ENCODE measurements around the gene BBS12. TPM values are rescaled to one million over a fixed set of nuclear protein-coding genes. Genes with fewer than 3 reads are reported as not detected.
A peak's percentile ranks its signal among the peaks of the same experiment; 100 is the strongest.

Gene BBS12
- 12.7 and 19.5 TPM in 2 replicates for total RNA-seq

DNA sequence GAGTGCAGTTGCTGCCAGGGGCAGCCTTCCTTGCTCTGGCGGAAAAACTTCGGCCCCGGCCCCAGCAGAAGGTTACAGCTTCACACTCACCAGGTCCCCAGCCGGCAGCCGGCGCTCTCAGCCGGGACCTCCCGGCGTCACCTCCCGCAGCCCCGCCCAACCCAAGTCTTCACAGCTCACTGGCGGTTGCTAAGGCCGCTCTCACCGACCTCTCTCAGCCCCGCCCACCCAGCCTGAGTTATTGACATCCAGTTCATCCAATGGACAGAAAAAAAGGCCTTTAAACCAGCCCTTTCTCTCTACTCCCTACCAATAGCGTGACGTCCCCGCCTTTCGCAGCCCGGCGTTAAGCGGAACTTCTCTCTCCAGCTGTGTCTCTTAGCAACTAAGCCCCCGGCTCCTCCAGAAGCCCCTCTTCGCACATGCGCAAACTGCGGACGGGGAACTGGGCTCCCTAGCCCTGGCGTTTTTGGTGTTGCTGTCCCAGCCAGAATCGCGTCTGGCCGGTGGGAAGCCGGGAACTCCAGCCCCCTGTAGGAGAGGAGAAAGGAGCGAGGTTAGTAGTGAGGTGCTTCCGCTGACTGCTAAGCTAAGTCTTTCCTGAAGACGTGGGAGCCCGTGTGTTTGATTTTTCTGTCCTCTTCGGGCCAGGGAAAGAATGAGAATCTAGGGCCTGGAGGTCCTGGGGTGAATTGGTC lies at the start of gene BBS12:
Gene BBS12, plus strand, starts transcription at position 376 of the 698 bp plus-strand sequence. CDS start 9,189 bp downstream, outside the sequence.
- DNase-seq (ENCODE audit: low read depth), result peak; percentile 97

DNA sequence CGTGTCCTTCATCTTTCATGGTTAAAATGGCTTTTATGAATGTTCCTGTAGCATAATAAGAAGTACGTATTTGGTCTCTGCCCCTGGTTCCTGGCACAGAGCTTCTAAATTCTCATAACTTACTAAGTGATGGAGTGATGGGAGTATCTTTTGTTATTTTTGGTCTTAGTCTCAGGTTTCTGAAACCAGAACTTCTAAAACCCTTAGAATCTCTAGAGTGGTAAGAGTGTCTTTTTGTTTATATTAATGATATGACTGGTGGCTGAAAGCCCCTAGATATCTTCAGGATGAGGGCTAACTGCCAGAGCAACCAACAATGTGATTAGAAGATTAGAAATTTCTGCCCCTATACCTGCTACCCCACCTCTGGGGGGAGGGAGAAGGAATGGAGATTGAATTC lies 45.8 kb upstream of the BBS12 start:
- DNase-seq (ENCODE audit: low read depth), result no peak

DNA sequence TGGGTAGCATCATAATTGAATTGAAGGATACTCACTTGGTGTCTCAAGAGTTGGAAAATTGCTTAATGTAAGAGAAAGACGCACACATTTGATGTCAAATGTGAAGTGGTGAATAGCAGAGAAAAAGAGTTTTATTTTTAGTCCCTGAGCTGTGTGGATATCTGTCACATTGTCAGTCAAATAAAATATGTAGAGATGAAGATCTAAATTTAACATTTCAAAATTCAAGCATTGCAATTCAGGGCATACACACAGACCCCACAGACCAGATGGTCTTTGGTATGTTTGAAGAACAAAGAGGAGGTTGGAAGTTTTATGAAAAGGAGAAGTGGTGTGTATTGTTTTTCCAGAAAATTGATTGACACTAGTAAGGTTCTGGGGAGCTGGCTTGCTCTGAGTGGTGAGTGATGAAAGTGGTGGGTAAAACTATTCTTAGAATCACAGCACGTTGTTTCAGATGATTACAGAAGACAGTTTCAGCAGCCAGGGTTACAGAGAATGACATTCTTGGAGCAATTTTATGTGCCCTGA lies 44.9 kb upstream of the BBS12 start:
- DNase-seq (ENCODE audit: low read depth), result no peak

DNA sequence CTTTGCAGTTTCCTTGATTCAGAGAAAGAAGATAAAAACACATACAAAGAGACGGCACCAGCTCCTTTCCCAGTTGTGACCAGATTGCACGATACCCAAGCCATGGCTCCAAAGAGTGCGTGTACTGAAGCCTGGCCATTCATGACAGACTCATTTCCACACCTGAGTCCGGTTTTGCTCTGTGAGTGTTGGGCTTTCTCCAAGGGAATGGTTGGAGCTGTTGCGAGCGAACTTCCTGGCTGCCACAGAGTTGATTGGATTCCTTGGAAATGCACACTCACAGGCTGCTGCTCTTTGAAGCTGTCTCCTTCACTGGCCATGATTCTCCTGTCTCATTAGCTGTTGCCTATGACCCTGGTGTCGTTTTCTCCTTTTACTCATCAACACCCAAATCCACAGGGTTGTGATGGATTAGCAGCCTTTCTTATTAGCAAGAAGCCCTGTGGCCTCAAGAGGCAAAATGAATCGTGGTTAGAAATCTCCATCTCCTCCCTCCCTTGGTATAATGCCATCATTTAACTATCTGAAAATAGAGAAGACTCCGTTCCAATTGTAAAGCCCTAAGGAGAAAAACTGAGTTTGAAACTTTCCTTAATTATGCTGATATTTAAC lies 43.9 kb upstream of the BBS12 start:
- DNase-seq (ENCODE audit: low read depth), result no peak

DNA sequence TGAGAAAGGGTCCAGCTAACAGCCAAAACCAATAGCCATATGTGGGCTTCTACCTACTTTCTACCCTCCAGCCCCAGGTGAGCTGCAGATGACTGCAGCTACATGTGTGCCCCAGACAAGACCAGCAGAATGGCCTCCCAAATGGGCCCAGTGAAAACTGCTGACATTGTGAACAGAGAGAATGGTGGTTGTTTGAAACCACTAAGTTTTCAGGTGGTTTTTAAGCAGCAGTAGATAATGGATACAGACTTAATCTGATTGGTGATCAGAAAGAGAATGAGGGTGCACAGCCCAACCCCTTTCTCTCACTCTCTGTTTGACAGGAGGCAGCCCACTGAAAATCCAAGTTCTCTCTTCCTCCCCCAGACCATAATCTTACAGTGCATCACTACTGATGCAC lies 42.5 kb upstream of the BBS12 start:
- DNase-seq (ENCODE audit: low read depth), result no peak

DNA sequence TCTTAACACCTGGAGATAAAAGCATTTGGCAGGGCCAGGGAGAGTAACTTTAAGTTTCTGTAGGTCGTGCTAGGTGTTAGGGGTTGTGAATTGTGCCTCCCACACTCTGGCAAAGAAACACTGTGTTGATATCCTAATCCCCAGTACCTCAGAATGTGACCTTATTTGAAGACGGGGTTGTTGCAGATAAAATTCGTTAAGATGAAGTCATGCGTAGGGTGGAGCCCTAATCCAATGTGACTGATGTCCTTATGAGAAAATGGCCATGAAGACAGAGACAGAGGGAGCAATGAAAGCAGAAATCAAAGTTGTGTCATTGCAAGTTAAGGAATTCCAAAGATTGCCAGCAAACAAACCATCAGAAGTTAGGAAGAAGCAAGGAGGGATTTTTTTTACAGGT lies 40.5 kb upstream of the BBS12 start:
- no peak for DNase-seq (ENCODE audit: low read depth)

DNA sequence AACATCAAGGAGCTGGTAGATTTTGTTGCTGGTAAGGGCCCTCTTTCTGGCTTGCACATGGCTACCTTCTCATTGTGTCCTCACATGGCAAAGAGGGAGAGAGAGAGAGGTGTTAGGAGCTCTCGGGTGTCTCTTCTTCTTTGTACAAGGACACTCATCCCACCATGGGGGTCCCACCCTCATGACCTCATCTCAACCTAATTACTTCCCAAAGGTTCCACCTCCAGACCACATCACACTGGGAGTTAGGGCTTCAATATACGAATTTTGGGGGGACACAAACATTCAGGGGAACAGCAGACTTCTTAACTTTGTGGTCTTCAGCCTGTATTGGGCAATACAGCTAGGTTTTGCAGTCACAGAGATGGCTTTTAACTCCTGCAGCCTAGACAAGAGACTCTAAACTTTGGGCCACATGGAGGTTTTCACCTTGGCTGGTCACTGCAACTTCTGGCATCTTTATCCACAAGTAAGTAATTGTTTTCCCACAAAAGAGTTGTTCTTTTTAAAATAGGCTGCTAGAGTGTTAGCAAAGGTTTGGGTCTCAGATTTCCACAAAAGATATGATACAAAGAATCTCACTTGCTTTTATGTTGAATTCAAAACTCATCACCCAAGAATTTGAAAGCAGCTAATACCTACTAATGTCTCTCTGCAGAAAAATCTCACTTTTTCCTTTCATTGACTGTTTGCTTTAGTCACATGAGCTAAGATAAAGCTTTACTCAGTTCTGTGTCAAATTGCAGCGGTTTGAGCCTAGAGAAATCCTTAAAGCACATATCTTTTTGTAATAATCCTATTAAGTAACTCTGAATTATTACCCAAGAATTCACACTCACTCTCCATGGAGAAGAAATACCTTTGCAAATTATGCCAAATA lies 39.6 kb upstream of the BBS12 start:
- DNase-seq (ENCODE audit: low read depth), result no peak

DNA sequence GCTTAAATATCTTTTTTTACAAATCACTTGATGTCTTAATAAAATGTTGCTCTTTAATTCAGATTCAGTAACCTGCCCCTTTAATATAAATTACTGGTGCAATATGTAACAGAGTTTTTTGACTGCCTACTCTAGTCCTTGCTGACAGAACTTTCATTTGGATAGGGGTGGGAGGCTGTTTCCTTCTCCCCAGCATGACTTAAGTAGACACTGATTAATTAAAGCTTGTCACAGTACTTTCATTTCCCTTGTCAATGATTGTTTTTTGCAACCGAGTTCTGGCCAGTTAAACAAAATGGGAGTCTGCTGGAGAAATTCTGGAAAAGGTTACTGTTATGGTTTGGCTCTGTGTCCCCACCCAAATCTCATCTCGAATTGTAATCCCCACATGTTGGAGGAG lies 37.3 kb upstream of the BBS12 start:
- DNase-seq (ENCODE audit: low read depth), result peak; percentile 65

DNA sequence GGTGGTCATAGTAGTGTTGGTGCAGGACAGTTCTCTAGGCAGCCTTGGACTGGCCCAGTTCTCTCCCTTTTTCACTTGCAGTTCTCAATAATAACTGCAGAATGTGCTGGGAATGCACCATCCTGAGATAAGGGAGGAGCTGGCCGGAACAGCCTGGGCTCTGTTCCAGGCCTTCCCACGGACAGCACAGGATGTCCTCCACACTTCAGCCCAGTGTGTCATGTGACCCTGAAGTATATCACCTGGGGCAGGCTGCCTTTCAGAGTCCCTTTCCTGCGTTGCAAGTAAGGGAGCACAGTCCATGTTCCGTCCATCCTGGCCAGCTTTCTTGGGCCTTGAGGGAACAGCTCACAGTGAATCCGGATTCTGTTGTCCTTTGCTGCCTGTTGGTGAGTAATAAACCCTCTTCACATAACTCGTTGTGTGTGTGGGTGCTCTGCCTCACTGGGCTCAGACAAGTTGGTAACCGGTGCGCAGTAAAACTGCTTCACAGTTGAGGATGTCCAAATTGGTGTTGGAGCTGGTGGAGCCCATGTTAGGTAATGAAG lies 32.3 kb upstream of the BBS12 start:
- DNase-seq (ENCODE audit: low read depth), result peak; percentile 73

DNA sequence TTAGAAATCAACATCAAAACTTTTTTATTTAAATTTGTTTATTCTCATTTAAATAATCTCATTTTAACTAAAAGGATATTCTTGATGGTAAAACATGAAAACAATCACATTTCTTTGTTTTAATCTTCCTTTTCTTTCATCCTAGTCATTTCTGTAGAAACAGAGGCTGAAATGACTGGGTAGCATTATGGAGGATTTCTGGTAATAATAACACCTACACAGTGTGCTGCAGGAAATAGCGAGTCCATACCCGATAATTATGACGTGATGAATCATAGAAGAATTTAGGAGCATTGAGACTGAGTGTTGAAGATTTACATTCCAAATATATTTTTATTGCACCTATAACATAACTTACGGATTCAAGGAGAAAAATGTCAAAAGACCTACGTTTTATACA lies 31.4 kb upstream of the BBS12 start:
- no peak for DNase-seq (ENCODE audit: low read depth)

DNA sequence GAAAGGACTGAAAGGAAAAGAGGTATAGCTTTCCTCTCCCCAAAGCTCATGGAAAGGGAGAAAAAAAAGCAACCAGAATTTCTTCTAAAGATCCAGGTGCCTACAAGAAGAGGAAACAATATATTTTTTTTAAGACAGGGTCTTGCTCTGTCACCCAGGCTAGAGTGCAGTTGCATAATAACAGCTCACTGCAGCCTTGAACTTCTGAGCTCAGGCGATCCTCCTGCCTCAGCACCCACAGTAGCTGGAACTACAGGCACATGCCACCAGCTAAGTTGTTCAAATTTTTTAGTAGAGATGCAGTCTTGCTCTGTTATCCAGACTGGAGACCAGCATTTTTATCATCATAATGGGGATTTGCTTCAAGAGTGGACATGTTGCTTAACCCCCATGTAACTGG lies 30.5 kb upstream of the BBS12 start:
- no peak for DNase-seq (ENCODE audit: low read depth)

DNA sequence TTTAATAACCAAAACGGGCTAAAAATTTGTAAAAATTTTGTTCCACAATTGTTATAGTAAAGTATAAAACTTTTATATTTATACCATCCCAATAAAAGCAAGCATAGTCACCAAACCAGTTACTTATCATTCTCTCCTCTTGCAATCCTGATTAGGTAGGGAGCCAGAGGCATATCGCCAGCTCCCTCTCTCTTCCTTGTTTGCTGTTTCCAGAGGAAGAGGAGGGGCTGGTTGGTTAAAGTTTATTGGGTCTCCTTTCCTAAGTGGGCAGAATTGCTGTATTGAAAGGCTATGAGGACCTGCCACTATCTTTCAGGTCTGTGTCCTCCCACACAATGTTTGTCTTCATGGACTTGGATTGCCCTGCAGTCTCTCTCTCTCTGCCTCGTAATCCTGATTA lies 29.6 kb upstream of the BBS12 start:
- DNase-seq (ENCODE audit: low read depth), result no peak

DNA sequence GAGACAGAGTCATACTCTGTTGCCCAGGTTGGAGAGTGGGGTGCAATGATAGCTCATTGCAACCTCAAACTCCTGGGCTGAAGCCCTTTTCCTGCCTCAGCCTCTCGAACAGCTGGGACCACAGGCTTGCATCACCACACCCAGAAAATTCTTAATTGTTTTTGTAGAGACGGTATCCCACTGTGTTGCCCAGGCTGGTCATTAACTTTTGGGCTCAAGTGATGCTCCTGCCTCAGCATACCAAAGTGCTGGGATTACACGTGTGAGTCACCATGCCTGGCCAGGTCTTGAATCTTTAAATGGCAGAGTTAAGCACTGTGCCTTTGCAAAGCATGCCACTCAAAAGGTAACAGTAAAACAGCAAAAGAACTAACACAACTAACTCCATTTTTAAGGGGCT lies 28.6 kb upstream of the BBS12 start:
- peak; percentile 42 for DNase-seq (ENCODE audit: low read depth)

DNA sequence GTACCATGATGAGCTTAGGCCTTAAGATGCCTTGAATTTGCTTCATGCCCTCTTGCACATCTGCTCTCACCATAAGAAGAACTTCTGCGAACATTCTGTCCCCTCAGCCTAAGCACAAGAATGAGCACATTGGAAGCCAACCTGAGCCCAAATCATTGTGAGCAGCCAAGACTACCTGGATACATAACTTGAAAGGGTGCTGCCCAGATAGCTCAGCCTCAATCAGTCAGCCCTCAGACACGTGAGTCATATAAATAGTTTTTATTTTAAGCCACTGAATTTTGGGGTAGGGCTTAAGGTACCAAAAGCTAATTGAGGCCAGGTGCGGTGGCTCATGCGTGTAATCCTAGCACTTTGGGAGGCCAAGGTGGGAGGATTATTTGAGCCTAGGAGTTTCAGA lies 27.5 kb upstream of the BBS12 start:
- no peak for DNase-seq (ENCODE audit: low read depth)

DNA sequence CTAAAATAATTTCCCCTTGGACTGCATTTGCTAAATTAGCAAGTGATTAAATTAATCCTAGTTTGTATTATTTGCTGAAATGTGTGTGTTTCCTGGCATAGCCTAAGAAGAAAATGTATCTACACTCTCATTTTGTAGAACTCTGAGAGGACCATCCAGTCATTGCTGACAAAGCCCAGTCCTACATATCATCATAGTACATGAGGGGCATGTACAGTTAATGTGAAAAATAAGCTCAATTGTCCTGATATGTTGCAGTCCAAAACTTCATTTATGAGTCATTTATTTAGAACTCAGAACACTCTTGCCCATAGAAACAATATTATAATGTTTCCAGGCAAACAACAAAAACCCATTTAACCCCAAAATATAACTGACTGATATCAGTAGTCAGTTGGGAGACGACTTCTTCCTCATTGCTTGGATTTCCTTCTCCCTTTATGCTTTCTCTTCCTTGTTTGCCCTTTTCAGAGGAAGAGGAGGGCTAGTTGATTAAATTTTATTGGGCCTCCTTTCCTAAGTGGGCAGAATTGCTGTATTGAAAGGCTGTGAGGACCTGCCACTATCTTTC lies 26.9 kb upstream of the BBS12 start:
- DNase-seq (ENCODE audit: low read depth), result no peak

DNA sequence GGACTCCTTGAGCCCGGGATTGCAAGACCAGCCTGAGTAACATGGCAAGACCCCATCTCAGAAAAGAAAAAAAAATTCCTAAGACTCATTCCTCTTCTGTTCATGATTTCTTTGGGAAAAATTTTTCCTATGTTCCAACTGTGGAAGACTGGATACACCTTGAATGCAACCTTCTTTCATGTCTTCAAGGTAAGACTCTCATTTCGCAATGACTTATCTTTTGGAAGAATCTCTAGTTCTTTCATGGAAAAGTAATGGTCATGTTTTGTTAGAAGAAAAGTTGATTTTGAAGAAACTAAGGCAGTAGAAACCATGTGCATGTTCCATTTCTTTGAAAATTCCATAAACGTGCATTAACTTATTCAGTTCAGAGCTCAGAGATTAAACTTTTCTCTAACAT lies 26.0 kb upstream of the BBS12 start:
- no peak for DNase-seq (ENCODE audit: low read depth)

DNA sequence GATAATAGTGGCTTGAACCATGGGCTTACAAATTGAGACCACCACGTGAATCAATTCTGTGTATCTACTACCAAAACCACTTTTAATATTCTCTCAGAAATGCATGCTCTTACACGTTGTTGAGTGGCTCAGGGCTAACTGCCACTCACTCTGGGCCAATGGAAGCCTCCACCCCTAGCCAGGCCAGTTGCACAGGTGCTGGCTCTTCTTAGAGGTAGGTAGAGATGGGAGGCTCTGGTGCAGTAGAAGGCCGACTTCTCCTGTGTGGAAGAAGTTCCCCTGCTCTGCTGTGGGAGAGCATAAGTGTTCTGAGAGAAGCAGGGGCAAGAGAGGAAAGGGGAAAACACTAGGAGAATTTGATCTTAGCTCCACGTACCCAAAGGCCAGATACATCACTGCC lies 25.0 kb upstream of the BBS12 start:
- DNase-seq (ENCODE audit: low read depth), result no peak

DNA sequence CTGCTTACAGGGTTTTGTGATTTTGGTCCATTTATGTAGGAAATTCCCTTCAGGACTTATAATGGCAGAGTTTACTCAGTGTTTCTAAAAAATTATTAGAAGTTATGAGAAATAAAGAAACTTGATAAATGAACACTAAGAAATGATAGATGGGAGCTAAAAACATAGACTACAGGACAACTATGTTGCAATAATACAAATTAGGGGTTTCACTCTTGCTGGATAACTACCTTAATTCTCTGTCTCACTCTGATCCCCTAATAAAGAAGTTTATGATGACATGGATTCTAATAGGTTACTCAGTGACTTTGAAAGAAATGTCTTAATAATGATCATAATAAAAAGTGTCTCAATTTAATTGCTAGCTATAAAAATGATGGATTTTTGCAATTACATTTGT lies 23.3 kb upstream of the BBS12 start:
- no peak for DNase-seq (ENCODE audit: low read depth)

DNA sequence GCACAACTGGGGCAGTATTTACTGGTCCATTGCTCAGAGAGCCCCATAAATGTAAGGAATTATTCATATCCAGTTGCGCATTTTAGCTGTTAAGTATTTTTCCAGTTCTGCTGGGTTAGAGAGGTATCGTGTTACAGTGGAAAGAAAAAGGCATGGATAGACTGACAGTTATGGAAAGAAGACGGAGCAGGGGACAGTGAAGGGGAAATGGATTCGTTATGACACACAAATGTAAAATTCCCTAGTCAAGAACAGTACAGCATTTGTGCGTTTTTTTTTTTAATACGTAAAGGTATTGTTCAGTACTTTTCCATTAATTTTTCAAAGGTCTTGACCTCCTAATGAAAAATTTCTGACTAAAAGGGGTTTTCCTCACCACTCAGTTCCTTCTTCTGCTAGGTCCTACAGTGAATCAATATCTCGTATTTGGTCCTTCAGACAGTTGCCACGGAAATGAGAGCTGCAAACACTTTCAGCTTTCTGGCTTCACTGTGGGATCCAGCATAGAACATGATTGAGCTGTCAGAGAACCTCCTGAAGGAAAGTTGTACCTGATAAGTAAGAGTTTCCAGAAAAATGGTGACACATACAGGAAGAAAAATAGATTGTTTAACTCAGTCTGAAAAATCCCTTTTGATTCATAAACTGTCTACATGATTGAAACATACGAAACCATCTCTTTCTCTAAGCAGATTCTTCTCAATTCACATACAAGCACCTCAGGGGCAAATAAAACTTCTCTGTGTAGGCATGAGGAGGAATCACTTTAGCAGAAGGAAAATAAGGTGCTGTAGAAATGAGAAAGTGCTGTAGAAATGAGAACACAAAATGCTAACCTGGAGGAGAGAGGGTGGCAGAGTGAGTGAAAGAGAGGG lies 21.8 kb upstream of the BBS12 start:
- DNase-seq (ENCODE audit: low read depth), result peak; percentile 41

DNA sequence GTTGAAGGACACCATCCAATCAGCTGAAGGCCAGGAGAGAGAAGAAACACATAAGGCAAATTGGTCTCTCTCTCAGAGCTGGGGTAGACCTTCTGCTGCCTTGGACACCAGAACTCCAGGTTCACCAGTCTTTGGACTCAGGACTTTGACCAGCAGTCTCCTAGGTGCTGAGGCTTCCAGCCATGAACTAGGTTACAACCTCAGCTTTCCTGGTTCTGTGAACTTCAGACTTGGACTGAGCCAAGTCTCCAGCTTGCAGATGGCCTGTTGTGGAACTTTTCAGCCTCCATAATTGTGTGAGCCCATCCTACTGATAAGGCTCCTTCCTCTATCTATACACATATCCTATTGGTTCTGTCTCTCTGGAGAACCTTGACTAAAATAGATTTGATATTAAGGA lies 20.6 kb upstream of the BBS12 start:
- DNase-seq (ENCODE audit: low read depth), result no peak

DNA sequence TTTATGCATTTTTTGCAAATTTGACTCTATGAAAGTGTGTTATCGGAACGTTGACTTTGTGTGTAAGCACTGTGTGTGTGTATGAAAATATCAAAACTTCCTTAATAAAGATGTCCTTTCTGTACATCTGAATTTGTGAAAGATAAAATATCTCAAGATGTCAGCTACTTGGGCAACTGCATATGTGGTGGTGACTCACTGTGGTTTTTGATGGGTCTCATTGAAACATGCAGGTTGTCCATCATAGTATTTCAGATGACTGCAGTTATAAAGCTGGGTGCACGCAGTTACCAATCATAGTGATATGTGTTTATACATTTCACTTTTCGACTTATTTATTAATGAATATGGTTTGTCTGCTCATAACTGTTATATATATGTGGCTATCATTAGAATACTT lies 19.7 kb upstream of the BBS12 start:
- DNase-seq (ENCODE audit: low read depth), result peak; percentile 31
